Adrenal gland (tissue), 5 donors: ENCODE measurements around the gene PRELID1.

Source experiments
- CTCF ChIP-seq, 6 experiments: fragments of 450-650 bp in 4 of 6; fragments of 200-600 bp in 2 of 6; sonication (generic) in 1 of 6; IDR thresholded peaks; 1 replicate in 5 of 6; 2 replicates in 1 of 6; pipeline versions ENCODE4 v1.5.1 to v1.8.0; 2016 to 2021; ENCODE audit warnings: antibody characterized with exemption in 6 of 6, mild to moderate bottlenecking in 2 of 6, moderate library complexity in 1 of 6
- POLR2A ChIP-seq, 2 donors: fragments of 450-650 bp; IDR thresholded peaks; one replicate each; pipeline ENCODE4 v1.6.1; 2017; ENCODE audit warnings: antibody characterized with exemption in 2 of 2, mild to moderate bottlenecking in 2 of 2, moderate library complexity in 1 of 2
- donor health status: DM: no; HTN: no; CAD: no.

DNA sequence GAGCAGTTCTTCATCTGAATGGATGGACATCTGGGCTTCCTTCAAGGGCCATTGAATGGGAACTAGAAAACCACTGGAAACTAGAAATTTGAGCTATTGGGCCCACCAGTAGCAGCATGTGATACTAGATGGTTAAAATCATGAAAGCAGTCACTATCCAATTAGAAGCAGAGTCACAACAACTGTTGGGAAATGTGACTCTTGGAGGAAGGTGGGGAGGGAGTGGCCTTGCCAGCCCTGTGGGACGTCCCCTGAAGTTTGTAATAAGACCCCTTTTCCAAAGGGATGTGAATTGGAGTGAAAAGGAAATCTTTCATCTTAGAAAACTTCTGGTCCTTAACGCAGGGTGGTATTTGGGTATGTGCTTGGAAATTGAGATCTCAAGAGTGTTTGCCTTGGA is 5.7 kb upstream of the PRELID1 start:
- no peak for TF ChIP-seq CTCF (IDR thresholded peaks at IDR 0.05)
- no peak for TF ChIP-seq POLR2A (IDR thresholded peaks at IDR 0.05)
